ENCODE measurements around the gene EEIG1. TPM values are rescaled to one million over a fixed set of nuclear protein-coding genes. Genes with fewer than 3 reads are reported as not detected.
A peak's percentile ranks its signal among the peaks of the same experiment; 100 is the strongest.
"Not testable (repeated sequence)": the region's sequence is repeated elsewhere in the genome, so short reads cannot be mapped to it uniquely, and the experiment has no call there.

The EEIG1 gene
- 55.2 TPM for polyA plus RNA-seq
- long read RNA-seq, donor 1, full-length matches to known transcripts, result 6 of 6 reads
- long read RNA-seq, donor 1, partial matches to known transcripts, result 0 of 6 reads
- long read RNA-seq, donor 1, other reads (novel, unspliced or antisense), result 0 of 6 reads
- long read RNA-seq, donor 2, full-length matches to known transcripts, result 9 of 9 reads
- long read RNA-seq, donor 2, partial matches to known transcripts, result 0 of 9 reads
- long read RNA-seq, donor 2, other reads (novel, unspliced or antisense), result 0 of 9 reads
- long read RNA-seq, donor 3, result 0 reads
- long read RNA-seq, donor 4, result 0 reads
- long read RNA-seq, donor 5, full-length matches to known transcripts, result 6 of 6 reads
- long read RNA-seq, donor 5, partial matches to known transcripts, result 0 of 6 reads
- long read RNA-seq, donor 5, other reads (novel, unspliced or antisense), result 0 of 6 reads
- long read RNA-seq, donor 6, full-length matches to known transcripts, result 13 of 26 reads
- long read RNA-seq, donor 6, partial matches to known transcripts, result 13 of 26 reads
- long read RNA-seq, donor 6, other reads (novel, unspliced or antisense), result 0 of 26 reads
- long read RNA-seq, donor 7, full-length matches to known transcripts, result 5 of 18 reads
- long read RNA-seq, donor 7, partial matches to known transcripts, result 13 of 18 reads
- long read RNA-seq, donor 7, other reads (novel, unspliced or antisense), result 0 of 18 reads
- long read RNA-seq, donor 8, full-length matches to known transcripts, result 8 of 8 reads
- long read RNA-seq, donor 8, partial matches to known transcripts, result 0 of 8 reads
- long read RNA-seq, donor 8, other reads (novel, unspliced or antisense), result 0 of 8 reads
- long read RNA-seq, donor 9, full-length matches to known transcripts, result 7 of 7 reads
- long read RNA-seq, donor 9, partial matches to known transcripts, result 0 of 7 reads
- long read RNA-seq, donor 9, other reads (novel, unspliced or antisense), result 0 of 7 reads
- long read RNA-seq, donor 10, full-length matches to known transcripts, result 11 of 16 reads
- long read RNA-seq, donor 10, partial matches to known transcripts, result 5 of 16 reads
- long read RNA-seq, donor 10, other reads (novel, unspliced or antisense), result 0 of 16 reads
- long read RNA-seq, donor 11, full-length matches to known transcripts, result 9 of 9 reads
- long read RNA-seq, donor 11, partial matches to known transcripts, result 0 of 9 reads
- long read RNA-seq, donor 11, other reads (novel, unspliced or antisense), result 0 of 9 reads

- Histone ChIP-seq H3K36me3 (ENCODE audit: control insufficient read depth, insufficient read depth, low read length) (peaks cover 2% of the 10 kb centered on the region), H3K4me3 (ENCODE audit: low read length) (peak within 1 kb of the TSS; percentile 97), H3K27me3 (ENCODE audit: control insufficient read depth, insufficient read depth, low read length) (no peaks in the 10 kb centered on the region), H3K9me3 (ENCODE audit: control insufficient read depth, low read depth, low read length) (no peaks in the 10 kb centered on the region), H3K4me1 (ENCODE audit: control insufficient read depth, insufficient read depth, low read length) (peaks cover 40% of the 10 kb centered on the region), H3K27ac (ENCODE audit: low read length) (peak within 1 kb of the TSS; percentile 99)
- no CpG with 5 or more reads among the region's 93 CpGs for WGBS (ENCODE audit: insufficient coverage, low lambda C conversion rate)
- peak; percentile 96 to 97 for DNase-seq
These were observed at the start of gene EEIG1 for GRCh38 chr9:127980706-127981558. TSS of gene EEIG1 (minus strand) at chr9:127980989. CDS start at chr9:127980137, 852 bp downstream.

- H3K27ac ChIP-seq (ENCODE audit: low read length), result no peak overlapping the region
These were observed 46.9 kb upstream of the EEIG1 start for GRCh38 chr9:128027705-128028104.

DNA sequence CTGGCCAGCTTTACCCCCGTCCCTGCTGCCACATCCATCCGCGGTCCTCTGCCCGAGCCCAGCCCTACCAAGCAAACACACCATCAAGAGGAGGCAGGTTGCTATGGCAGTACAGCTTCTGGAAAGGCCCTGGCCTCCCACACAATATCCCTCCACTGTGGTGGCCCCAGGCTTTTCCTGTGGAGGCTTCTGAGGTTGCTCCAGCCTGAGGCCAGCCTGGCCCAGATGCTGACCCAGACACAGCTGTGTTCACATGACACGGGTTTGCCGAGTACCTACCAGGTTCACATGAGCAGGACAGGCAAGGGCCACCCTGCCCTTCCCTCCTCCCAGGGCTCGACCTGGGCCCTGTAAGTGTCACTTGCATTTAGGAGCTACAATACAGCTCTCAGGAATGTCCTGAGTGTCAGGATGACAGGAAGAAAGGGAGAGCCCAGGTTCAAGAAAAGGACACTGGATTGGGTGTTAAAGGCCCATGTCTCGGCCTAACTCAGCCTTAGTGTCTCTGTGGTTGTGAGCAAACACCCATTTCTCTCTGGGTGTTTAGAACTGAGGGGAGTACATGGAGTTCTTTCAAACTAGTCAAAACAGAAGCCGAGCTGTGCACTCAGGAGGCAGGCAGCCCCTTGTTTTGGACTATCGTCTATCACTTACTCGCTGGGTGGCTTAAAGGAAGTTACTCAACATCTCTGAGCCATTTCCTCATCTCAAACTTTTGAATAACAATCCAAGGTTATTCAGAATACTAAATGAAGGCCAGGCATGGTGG is 46.2 kb upstream of the EEIG1 start:
- WGBS (ENCODE audit: insufficient coverage, low lambda C conversion rate), result no CpG with 5 or more reads among the region's 11 CpGs
- Histone ChIP-seq H3K9me3 (ENCODE audit: control insufficient read depth, low read depth, low read length) (no peaks in the 10 kb centered on the region), H3K36me3 (ENCODE audit: control insufficient read depth, insufficient read depth, low read length) (no peaks in the 10 kb centered on the region), H3K27me3 (ENCODE audit: control insufficient read depth, insufficient read depth, low read length) (no peaks in the 10 kb centered on the region), H3K4me3 (ENCODE audit: low read length) (no peak overlapping the region), H3K4me1 (ENCODE audit: control insufficient read depth, insufficient read depth, low read length) (no peaks in the 10 kb centered on the region), H3K27ac (ENCODE audit: low read length) (no peak overlapping the region)
- DNase-seq, result no peak

More at GRCh38 chr9:128027705-128028104, 46.9 kb upstream of the EEIG1 start:
- no peak for DNase-seq
- Histone ChIP-seq H3K9me3 (ENCODE audit: control insufficient read depth, low read depth, low read length) (no peaks in the 10 kb centered on the region), H3K4me3 (ENCODE audit: low read length) (no peak overlapping the region), H3K36me3 (ENCODE audit: control insufficient read depth, insufficient read depth, low read length) (no peaks in the 10 kb centered on the region), H3K4me1 (ENCODE audit: control insufficient read depth, insufficient read depth, low read length) (no peaks in the 10 kb centered on the region), H3K27me3 (ENCODE audit: control insufficient read depth, insufficient read depth, low read length) (no peaks in the 10 kb centered on the region)
- no CpG with 5 or more reads among the region's 4 CpGs for WGBS (ENCODE audit: insufficient coverage, low lambda C conversion rate)

DNA sequence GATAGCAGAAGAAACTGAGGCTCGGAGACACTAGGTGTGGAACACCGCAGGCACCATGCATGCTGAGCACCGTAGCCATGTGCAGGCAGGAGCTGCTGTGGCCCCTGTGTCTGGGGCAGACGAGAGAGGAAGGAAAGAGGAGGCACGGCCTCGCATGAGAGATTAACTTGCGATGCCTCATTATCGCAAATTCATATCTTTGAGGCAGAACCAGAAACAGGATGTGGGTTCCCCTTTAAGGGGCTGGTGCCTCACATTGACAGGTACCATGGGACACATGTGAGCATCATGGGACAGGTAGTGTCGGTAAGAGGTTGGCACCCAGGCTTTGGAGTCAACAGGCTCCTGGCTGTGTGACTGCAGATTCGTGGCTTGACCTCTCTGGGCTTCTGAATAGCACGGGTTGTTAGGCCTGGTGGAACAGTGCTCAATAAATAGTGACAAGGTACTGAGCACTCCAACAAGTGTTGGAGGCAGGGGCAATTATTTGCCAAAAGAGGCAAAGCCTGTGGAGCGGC is 45.5 kb upstream of the EEIG1 start:
- no peaks in the 10 kb centered on the region for H3K27me3 ChIP-seq (ENCODE audit: control insufficient read depth, insufficient read depth, low read length)
- DNase-seq, result no peak
- WGBS (ENCODE audit: insufficient coverage, low lambda C conversion rate), result no CpG with 5 or more reads among the region's 12 CpGs
- H3K36me3 ChIP-seq (ENCODE audit: control insufficient read depth, insufficient read depth, low read length), result no peaks in the 10 kb centered on the region
- no peak overlapping the region for H3K4me3 ChIP-seq (ENCODE audit: low read length)
- no peaks in the 10 kb centered on the region for H3K9me3 ChIP-seq (ENCODE audit: control insufficient read depth, low read depth, low read length)
- H3K27ac ChIP-seq (ENCODE audit: low read length), result no peak overlapping the region
- H3K4me1 ChIP-seq (ENCODE audit: control insufficient read depth, insufficient read depth, low read length), result no peaks in the 10 kb centered on the region

- no peaks in the 10 kb centered on the region for H3K36me3 ChIP-seq (ENCODE audit: control insufficient read depth, insufficient read depth, low read length)
- DNase-seq, result no peak
- H3K27me3 ChIP-seq (ENCODE audit: control insufficient read depth, insufficient read depth, low read length), result no peaks in the 10 kb centered on the region
- H3K4me3 ChIP-seq (ENCODE audit: low read length), result no peak overlapping the region
- no peaks in the 10 kb centered on the region for H3K4me1 ChIP-seq (ENCODE audit: control insufficient read depth, insufficient read depth, low read length)
- H3K27ac ChIP-seq (ENCODE audit: low read length), result no peak overlapping the region
- whole genome bisulfite sequencing (ENCODE audit: insufficient coverage, low lambda C conversion rate), result no CpG with 5 or more reads among the region's 4 CpGs
- no peaks in the 10 kb centered on the region for H3K9me3 ChIP-seq (ENCODE audit: control insufficient read depth, low read depth, low read length)
These were observed 44.9 kb upstream of the EEIG1 start for GRCh38 chr9:128025736-128026135.

DNA sequence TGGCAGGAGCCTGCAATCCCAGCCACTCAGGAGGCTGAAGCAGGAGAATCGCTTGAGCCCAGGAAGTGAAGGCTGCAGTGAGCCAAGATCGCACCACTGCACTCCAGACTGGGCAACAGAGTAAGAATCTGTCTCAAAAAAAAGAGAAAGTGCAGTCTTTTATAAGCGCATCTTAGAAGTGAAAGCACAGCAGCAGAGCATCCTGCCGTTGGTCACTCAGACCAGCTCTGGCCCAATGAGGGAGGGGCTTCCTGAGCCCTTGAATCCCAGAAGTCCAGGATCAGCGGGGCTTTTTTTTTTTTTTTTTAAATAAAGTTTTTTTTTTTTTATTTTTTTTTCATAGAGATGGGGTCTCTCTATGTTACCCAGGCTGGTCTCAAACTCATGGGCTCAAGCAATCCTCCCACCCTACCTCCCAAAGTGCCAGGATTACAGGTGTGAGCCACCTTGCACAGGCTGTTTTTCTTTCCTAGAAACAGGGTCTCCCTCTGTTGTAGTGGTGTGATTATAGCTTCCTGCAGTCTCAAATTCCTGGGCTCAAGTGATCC is 44.0 kb upstream of the EEIG1 start:
- no peak overlapping the region for H3K27ac ChIP-seq (ENCODE audit: low read length)
- H3K27me3 ChIP-seq (ENCODE audit: control insufficient read depth, insufficient read depth, low read length), result no peaks in the 10 kb centered on the region
- no peak overlapping the region for H3K4me3 ChIP-seq (ENCODE audit: low read length)
- no peaks in the 10 kb centered on the region for H3K36me3 ChIP-seq (ENCODE audit: control insufficient read depth, insufficient read depth, low read length)
- DNase-seq, result no peak
- WGBS (ENCODE audit: insufficient coverage, low lambda C conversion rate), result no CpG with 5 or more reads among the region's 5 CpGs
- H3K9me3 ChIP-seq (ENCODE audit: control insufficient read depth, low read depth, low read length), result no peaks in the 10 kb centered on the region
- no peaks in the 10 kb centered on the region for H3K4me1 ChIP-seq (ENCODE audit: control insufficient read depth, insufficient read depth, low read length)

GRCh38 chr9:128023671-128024070 is 42.9 kb upstream of the EEIG1 start:
- H3K27me3 ChIP-seq (ENCODE audit: control insufficient read depth, insufficient read depth, low read length); H3K27ac ChIP-seq (ENCODE audit: low read length); H3K36me3 ChIP-seq (ENCODE audit: control insufficient read depth, insufficient read depth, low read length); H3K4me1 ChIP-seq (ENCODE audit: control insufficient read depth, insufficient read depth, low read length); H3K4me3 ChIP-seq (ENCODE audit: low read length); DNase-seq; H3K9me3 ChIP-seq (ENCODE audit: control insufficient read depth, low read depth, low read length): not testable (repeated sequence)
- WGBS (ENCODE audit: insufficient coverage, low lambda C conversion rate), result 50% methylated on average over 1 of the region's 12 CpGs

DNA sequence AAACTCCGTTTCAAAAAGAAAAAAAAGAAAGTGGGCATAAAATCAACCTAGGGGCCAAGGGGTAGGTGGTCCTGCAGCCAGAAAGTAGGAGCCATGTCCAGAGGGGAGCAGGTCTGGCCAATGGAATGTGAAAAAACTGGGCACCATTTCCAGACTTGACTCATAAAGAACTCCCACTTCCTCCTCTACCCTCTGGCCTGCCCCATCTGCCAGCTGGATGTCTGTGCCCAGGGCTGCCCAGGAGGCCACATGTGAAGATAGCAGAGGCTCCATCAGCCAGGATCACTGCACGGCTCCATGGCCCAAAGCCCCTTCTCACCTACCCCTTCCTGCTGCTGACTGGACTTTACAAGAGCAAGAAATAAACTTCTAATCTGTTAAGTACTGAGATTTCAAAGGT is 42.1 kb upstream of the EEIG1 start:
- H3K36me3 ChIP-seq (ENCODE audit: control insufficient read depth, insufficient read depth, low read length), result no peaks in the 10 kb centered on the region
- no peak overlapping the region for H3K27ac ChIP-seq (ENCODE audit: low read length)
- H3K4me3 ChIP-seq (ENCODE audit: low read length), result no peak overlapping the region
- no peaks in the 10 kb centered on the region for H3K4me1 ChIP-seq (ENCODE audit: control insufficient read depth, insufficient read depth, low read length)
- DNase-seq, result no peak
- H3K27me3 ChIP-seq (ENCODE audit: control insufficient read depth, insufficient read depth, low read length), result no peaks in the 10 kb centered on the region
- H3K9me3 ChIP-seq (ENCODE audit: control insufficient read depth, low read depth, low read length), result no peaks in the 10 kb centered on the region
- 83% methylated on average over 1 of the region's 2 CpGs for WGBS (ENCODE audit: insufficient coverage, low lambda C conversion rate)

GRCh38 chr9:128021098-128021497 is 40.3 kb upstream of the EEIG1 start:
- H3K4me1 ChIP-seq (ENCODE audit: control insufficient read depth, insufficient read depth, low read length), result no peaks in the 10 kb centered on the region
- no peaks in the 10 kb centered on the region for H3K27me3 ChIP-seq (ENCODE audit: control insufficient read depth, insufficient read depth, low read length)
- no peak overlapping the region for H3K4me3 ChIP-seq (ENCODE audit: low read length)
- 71% methylated on average over 1 of the region's 1 CpG for WGBS (ENCODE audit: insufficient coverage, low lambda C conversion rate)
- H3K36me3 ChIP-seq (ENCODE audit: control insufficient read depth, insufficient read depth, low read length), result no peaks in the 10 kb centered on the region
- no peak for DNase-seq
- no peak overlapping the region for H3K27ac ChIP-seq (ENCODE audit: low read length)
- H3K9me3 ChIP-seq (ENCODE audit: control insufficient read depth, low read depth, low read length), result no peaks in the 10 kb centered on the region
